GM19023 (cell line): ENCODE data around the gene SPDYE1.
A peak's percentile ranks its signal among the peaks of the same experiment; 100 is the strongest.
"Not testable (repeated sequence)": the region's sequence is repeated elsewhere in the genome, so short reads cannot be mapped to it uniquely, and the experiment has no call there.

Experiments
- ATAC-seq: cut with Tn5 transposase; IDR thresholded peaks from one replicate; pipeline ENCODE4 v1.9.1; 2021; ENCODE audit warnings: mild to moderate bottlenecking, moderate library complexity; ENCODE audit not compliant: unreplicated experiment

The SPDYE1 gene

GRCh38 chr7:43990829-43991228, 6.9 kb upstream of the SPDYE1 start:
- ATAC-seq = not testable (repeated sequence)

DNA sequence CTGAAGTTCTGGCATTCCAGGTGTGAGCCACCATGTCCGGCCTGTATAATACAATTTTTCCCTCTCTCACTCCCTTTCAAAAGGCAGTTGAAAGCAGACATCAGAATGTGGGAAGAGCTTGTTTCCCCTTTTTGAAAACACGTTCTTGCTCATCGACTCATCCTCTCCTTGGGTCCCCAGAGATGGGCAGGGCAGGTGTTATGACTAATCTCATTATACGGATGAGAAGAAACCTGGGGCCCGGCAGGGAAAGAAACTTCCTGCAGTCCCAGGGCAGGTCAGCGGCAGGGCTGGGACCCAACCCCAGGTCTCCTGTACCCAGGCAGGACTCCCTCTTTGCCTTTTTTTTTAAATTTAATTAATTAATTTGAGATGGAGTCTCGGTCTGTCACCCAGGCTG, 4.8 kb upstream of the SPDYE1 start:
- peak; percentile 90 for ATAC-seq

DNA sequence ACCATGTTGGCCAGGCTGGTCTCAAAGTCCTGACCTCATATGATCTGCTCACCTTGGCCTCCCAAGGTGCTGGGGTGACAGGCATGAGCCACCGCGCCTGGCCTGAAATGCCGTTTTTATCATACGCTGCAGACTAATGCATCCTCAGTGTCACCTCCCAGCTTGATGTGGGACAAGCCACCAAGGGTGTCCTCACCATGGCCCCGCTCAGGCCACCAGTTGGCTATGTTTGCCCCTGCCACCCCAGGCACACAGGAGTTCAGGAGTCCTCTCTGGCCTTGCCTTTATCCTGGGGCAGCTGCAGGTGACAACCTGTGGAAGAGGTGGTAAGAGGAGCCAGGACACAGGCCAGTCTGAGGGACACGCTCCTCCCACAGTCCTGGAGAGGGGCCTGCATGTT, 3.0 kb upstream of the SPDYE1 start:
- not testable (repeated sequence) for ATAC-seq

GRCh38 chr7:44012081-44012480, 14.4 kb downstream of the SPDYE1 start:
- ATAC-seq = not testable (repeated sequence)

DNA sequence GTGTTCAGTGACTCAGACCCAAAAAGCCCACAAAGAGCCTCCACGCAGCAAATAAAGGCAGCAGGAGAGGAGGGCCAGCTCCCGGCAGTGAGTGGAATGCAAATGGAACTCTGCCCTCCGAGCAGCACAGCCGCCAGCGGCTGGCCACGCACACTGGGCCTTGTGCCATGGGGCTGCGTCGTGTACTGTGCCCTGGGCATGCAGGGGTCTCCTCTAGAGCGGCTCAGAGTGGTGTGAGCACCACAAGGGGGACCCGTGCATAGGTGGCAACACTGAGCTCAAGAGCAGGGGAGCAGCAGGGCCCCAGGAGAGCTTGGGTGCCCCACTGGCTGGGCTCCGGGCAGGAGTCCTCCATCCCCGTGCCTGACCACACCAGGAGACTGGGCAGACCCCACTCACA, 17.4 kb downstream of the SPDYE1 start:
- ATAC-seq = not testable (repeated sequence)

GRCh38 chr7:44018857-44019807, 21.4 kb downstream of the SPDYE1 start:
- ATAC-seq = peak; percentile 86

DNA sequence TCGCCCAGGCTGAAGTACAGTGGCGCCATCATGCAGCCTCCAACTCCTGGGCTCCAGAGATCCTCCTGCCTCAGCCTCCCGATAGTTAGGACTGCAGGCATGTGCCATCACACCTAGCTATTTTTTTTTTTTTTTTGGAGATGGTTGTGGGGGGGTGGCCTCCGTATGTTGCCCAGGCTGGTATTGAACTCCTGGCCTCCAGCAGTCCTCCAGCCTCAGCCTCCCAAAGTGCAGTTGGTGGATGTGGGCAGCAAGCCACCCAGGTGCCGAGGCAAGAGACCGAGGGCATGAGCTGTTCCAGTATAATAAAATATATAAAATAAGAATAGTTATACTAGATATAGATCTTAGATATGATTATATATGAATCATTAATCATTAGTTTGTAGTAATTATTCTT, 22.1 kb downstream of the SPDYE1 start:
- not testable (repeated sequence) for ATAC-seq

GRCh38 chr7:44022069-44022468, 24.4 kb downstream of the SPDYE1 start:
- ATAC-seq = not testable (repeated sequence)

GRCh38 chr7:44022796-44023467, 25.2 kb downstream of the SPDYE1 start:
- not testable (repeated sequence) for ATAC-seq

- ATAC-seq = not testable (repeated sequence)
Measured at GRCh38 chr7:44029433-44029832, 31.7 kb downstream of the SPDYE1 start.

- not testable (repeated sequence) for ATAC-seq
Measured at GRCh38 chr7:44030029-44030428, 32.3 kb downstream of the SPDYE1 start.

DNA sequence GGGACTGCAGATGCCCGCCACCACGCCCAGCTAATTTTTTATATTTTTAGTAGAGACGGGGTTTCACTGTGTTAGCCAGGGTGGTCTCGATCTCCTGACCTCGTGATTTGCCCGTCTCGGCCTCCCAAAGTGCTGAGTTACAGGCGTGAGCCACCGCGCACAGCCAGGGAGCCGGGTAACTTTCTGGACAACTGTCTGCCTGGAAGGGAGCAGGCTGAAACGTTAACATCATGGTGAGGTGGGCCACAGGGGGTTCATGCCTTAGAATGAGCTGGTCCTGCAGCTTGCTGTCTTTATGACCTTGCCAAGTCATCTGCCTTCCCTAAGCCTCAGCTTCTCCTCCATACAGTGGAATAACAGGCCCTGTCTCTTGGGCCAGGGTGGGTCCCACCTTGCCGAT, 33.6 kb downstream of the SPDYE1 start:
- ATAC-seq = not testable (repeated sequence)

DNA sequence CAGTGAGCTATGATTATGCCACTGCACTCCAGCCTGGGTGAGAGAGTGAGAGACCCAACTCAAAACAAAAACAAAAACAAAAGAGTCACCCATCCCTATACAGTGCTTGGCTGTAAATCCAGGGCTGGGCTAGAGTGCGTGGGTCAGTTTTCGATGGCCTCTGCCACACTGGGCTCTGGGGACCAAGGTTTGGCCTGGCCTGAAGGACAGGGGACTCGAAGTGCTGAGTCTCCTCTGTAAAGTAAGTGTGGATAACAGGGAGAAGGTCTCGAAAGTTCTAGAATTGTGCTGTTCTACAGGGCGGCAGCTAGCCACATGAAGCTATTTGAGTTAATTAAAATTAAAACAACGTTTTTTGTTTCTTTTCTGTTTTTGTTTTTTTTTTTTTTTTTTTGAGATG, 34.3 kb downstream of the SPDYE1 start:
- ATAC-seq = not testable (repeated sequence)

DNA sequence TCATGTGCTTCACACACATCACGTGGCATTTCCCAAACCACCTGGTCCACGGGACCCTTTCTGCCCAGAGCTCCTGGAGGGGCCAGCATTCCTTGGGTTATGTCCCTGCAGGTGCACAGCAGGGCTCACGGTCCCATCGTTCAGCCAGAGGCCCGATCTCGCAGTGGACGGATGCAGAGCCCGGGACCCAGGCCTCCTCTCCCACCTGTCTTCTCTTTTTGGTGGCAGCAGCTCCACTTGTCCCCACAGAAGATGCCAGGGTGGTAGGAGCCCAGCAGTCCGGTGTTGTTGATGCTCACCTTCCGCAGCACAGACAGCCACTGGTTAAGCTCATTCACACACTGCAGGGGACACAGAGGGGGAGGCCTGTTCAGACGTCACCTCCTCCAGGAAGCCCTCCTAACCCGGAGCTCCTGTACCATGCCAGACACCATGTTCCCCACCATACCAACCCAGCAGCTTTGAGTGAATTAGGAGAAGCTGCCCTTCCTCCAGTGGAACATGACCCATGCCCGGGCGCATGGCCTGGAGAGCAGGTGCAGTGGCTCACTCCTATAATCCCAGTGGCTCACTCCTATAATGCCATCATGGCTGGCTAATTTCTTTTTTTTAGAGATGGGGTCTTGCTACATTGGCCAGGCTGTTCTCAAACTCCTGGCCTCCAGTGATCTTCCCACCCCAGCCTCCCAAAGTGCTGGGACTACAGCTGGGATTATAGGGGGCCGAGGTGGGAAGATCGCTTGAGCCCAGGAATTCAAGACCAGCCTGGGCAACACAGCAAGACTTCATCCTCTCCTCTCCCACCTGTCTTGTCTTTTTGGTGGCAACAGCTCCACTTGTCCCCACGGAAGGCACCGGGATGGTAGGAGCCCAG, 36.5 kb downstream of the SPDYE1 start:
- not testable (repeated sequence) for ATAC-seq

- ATAC-seq = not testable (repeated sequence)
Measured at GRCh38 chr7:44036364-44036763, 38.7 kb downstream of the SPDYE1 start.

DNA sequence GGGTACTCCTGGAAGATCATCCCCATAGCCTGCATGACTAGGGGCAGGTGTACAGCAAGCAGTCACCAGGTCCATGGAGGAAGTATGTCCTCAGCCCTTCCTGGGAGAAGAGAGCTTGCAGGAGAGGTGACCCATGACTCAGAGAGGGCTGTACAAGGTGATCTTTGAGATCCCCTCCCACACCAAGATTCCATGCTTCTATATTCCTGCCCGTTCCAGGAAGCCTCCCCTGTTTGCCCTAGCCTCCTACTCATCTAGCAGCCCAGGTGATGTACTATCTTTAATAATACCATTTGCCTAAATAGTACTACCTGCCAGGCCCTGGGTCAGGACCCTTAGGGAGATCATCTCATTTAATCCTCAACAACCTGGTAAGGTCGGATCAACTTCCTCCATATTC, 40.3 kb downstream of the SPDYE1 start:
- not testable (repeated sequence) for ATAC-seq

GRCh38 chr7:44038553-44038952, 40.9 kb downstream of the SPDYE1 start:
- ATAC-seq = not testable (repeated sequence)

- peak; percentile 79 for ATAC-seq
Measured at GRCh38 chr7:44038961-44039558, 41.4 kb downstream of the SPDYE1 start.

DNA sequence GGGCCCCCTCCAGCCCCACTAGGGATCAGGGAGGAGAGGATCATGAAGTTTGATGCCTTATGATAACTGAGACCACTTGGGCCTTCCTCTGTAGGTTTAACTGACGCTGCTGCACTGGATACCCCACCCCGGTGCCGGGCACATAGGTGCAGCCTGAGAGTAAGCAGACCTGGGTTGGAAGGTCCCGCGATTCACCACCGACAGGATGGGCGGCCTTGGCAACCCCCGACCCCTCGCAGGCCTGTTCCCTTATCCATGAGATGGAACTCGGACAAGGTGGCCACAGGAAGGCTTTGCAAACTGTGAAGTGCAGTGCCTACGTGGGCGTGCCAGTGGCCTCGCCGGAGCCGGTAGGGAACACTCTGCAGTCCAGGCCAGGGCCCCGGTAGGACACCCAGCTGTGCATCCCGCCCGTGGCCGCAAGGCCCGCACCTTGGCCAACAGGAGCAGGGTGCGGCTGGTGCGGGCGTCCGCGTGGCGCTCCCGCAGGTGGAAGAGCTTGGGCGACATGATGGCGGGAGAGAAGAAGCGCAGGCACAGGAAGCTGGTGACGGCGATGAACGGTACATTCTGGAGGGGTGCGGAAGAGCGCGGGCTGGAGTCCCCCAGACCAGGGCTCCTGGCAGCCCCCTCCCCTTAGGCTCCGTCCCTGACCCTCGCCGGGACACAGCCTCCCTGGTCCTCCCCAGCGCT, 42.2 kb downstream of the SPDYE1 start:
- ATAC-seq = not testable (repeated sequence)

DNA sequence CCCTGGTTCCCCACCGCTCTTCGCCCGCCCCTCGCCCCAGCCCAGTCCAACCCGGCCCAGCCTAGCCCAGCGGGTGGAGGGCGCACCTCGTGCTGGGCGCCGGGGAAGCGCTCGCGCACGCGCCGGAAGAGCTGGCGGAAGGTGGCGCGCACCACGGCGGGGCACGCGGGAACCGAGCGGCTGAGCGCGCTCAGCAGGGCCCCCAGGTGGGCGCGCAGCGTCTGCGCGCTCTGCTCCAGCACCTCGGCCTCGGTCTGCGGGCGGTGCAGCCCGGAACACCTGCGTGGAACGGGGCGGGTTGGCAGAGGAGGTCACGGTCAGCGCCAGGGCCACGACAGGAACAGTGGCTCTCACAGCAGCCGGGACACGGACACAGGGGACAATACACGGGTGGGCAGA, 42.8 kb downstream of the SPDYE1 start:
- peak; percentile 28 for ATAC-seq
